SK-N-DZ (cell line): ENCODE results near the gene ABI1.

Source experiments
- DNase-seq: peaks from one replicate; pipeline ENCODE4 v3.0.0-alpha.2; 2015; ENCODE audit warnings: low spot score

ABI1 gene

GRCh38 chr10:26776258-26776657 lies 84.5 kb downstream of the ABI1 start:
- no peak for DNase-seq

GRCh38 chr10:26773633-26774032 lies 87.1 kb downstream of the ABI1 start:
- no peak for DNase-seq

GRCh38 chr10:26770069-26770468 lies 90.7 kb downstream of the ABI1 start:
- no peak for DNase-seq

DNA sequence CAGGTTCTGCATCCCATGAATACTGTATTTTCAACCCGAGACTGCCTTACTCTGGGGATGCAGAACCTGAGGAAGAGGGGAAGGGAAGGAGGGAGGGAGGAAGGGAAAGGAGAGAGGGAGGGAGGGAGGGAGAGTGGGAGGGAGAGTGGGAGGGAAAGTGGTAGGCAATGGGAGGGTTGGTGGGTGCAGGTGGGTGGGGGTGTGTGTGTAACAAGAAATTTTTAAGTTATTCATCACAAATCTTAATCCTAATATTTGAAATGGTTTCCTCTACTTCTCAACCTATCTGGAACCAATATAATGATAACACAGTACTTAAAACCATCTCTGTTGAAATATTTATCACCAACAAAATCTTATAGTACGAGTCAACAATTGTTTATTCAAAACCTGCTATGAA lies 95.2 kb downstream of the ABI1 start:
- no peak for DNase-seq

DNA sequence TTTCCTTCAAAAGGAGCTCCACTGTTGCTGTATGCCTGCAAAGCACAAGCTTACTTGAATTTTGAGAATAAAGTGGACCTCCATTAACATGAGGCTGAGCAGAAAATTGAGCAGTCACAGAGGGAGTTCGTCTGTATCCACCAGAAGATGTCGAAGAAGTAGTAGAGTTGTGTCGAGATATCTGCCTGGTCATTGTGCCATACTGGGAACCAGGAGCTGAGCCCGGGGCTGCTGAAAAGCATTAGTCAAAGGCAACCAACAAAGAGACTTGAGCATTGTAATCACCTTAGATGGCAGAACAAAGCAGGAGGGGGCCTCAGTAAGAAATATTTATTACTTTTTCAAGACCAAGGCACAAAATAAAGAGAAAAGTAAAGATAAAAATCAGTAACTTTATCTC lies 101.8 kb downstream of the ABI1 start:
- no peak for DNase-seq

GRCh38 chr10:26755443-26755903 lies 105.3 kb downstream of the ABI1 start:
- DNase-seq = no peak

GRCh38 chr10:26746061-26746460 lies 114.7 kb downstream of the ABI1 start:
- DNase-seq = no peak

DNA sequence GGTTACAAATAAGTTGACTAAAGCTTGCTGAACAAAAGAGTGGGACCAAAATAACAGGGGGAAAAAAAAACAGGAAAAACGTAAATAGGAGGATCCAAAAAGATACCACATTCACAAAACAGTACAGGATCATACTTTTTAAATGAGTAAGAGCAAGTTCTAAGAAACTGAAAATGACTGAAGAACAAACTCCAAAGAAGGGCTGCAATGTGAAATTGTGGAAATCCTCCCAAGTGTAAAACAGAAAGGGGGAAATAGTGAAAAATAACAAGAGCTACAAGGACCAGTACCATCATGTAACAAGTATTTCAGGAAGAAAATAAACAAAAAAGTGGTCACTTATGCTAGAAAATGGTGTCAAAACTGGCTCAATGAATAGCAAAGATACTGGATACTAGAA lies 116.9 kb downstream of the ABI1 start:
- no peak for DNase-seq

- DNase-seq = no peak
Measured at GRCh38 chr10:26743091-26743490, 117.7 kb downstream of the ABI1 start.

DNA sequence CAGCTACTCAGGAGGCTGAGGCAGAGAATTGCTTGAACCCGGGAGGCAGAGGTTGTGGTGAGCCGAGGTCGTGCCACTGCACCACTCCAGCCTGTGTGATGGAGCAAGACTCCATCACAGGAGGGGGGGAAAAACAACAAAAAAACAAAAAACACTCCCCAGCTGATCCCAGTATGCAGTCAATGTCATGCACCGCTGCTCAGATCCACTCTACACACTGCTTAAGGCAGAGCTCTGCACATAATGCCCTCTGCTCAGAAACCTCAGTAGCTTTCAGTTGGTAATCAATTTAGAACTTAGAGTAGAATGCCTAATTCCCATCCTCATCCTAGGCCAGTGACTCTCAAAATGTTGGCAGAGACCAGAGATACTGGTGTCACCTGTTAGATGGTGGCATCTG lies 119.4 kb downstream of the ABI1 start:
- no peak for DNase-seq

GRCh38 chr10:26739071-26739631 lies 121.6 kb downstream of the ABI1 start:
- no peak for DNase-seq

DNA sequence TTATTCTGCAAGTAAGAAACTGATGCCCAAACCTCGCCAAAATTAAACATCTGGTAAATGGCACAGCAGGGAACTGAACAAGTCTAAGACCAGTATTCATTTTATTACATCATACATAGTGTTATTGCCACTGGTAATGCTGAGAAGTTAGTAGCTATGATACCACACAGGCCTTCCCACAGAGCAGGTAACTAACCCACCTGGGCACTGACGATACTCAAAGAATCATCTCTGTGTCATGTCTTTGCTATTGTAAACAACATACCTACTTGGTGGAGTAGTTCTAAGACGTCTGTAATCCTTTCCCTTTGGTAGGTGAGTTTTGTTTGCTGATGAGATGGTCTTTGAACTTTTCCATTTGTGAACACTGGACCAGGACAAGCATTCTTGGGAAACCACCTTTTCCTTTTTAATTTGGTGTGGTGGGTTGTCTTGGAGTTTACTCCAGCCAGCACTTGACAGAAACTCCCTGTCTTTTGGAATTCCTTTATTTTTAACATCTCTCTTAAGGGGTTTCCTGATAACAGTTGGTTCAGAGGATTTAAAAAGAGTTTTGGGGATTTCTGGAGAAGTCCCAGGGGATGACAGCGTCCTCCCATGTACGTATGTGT lies 122.4 kb downstream of the ABI1 start:
- DNase-seq = no peak

GRCh38 chr10:26737730-26738129 lies 123.0 kb downstream of the ABI1 start:
- DNase-seq = no peak

DNA sequence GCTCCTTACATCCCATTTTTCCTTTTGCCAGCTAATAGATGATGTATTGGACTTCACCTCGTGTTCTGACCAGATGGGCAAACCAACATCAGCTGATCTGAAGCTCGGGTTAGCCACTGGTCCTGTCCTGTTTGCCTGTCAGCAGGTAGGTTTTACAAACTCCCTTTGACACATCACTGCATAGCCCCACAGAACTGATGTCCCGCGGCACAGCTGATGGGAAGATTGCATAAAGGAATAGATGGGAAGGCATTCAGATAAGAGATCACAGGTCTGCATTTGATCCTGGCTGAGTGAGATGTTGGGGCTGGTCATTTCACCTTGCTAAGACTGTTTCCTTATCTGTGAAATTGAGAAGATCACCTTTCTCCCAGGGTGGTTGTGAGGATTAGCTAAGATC lies 125.3 kb downstream of the ABI1 start:
- no peak for DNase-seq

DNA sequence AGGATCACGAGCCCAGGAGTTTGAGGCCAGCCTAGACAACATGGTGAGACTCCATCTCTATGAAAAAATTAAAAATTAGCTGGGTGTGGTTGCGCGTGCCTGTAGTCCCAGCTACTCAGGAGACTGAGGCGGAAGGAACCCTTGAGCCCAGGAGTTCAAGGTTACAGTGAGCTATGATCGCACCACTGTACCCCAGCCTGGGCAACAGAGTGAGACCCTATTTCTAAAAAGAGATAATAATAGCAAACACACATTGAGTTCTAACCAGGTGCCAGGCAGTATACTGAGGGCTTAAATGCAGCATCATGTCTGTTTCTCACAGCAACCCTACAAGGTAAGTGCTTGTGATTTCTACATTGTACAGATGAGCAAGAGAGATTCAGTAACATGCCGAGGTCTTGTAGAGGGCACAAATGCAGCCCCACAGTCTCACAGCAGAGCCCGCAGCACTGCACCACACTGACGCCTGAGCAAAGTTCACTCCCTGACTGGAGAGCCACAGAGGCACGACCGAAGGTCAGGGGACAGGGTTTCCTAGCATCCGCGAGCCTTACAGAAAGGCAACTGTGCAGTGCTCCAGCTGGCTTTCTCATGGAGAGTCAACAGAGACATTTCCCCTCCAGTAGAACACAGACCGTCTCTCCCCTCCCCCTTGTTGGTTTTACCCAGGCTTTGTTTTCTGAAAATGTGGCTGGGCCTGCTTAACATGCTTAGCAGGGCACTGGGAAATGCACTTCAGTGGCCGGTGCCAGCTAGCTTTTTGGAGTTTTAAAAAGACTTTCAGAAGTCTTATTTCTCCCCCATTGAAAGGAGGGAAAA lies 126.8 kb downstream of the ABI1 start:
- DNase-seq = no peak

GRCh38 chr10:26730552-26730951 lies 130.2 kb downstream of the ABI1 start:
- DNase-seq = no peak

- no peak for DNase-seq
Measured at GRCh38 chr10:26729395-26729794, 131.4 kb downstream of the ABI1 start.

- no peak for DNase-seq
Measured at GRCh38 chr10:26728957-26729356, 131.8 kb downstream of the ABI1 start.

DNA sequence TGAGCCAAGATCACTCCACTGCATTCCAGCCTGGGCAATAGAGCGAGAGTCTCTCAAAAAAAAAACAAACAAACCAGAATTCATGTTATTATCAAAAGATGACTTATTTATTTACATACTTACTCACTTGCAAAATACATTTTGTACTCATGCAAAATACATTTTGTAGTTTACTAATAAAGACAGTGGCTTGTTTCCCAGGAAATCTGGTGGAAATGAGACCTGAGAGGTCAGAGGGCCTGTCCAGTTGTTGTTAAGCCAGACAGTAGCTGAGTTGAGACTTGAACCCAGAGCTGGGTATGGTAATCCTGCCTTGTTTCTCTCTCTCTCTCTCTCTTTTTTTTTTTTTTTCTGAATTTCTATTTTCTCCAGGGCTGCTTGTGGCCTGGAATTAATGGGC lies 133.8 kb downstream of the ABI1 start:
- DNase-seq = no peak

- peak; percentile 37 for DNase-seq
Measured at GRCh38 chr10:26725837-26726727, 134.7 kb downstream of the ABI1 start.

- DNase-seq = no peak
Measured at GRCh38 chr10:26723016-26723415, 137.7 kb downstream of the ABI1 start.

GRCh38 chr10:26721561-26721960 lies 139.2 kb downstream of the ABI1 start:
- no peak for DNase-seq
